ENCODE results near the gene CALML3. TPM values are rescaled to one million over a fixed set of nuclear protein-coding genes. Genes with fewer than 3 reads are reported as not detected.

CALML3 gene
- total RNA-seq, 2 experiments from 2014 or later = not detected

- no peaks in the 10 kb centered on the region for H3K79me2 ChIP-seq (ENCODE audit: insufficient read depth, low read depth, low read length)
- ChIA-PET CTCF (ENCODE audit: unreplicated experiment) (no interaction called here), POLR2A (no interaction called here)
- BruUV-seq (replicated peaks) = no TSS peak
- no peak overlapping the region for H3K4me2 ChIP-seq (ENCODE audit: low read length)
- no peaks in the 10 kb centered on the region for H3K9me2 ChIP-seq (ENCODE audit: insufficient read depth, low read length)
- no peaks in the 10 kb centered on the region for H3K4me1 ChIP-seq (ENCODE audit: insufficient read depth, low read length, poor library complexity, severe bottlenecking)
- no peak for DNase-seq (ENCODE audit: low spot score)
- H4K20me1 ChIP-seq (ENCODE audit: insufficient read depth, low read length) = no peaks in the 10 kb centered on the region
- intact Hi-C loops (cut with micrococcal nuclease; ENCODE audit: unreplicated experiment) = no loop called here
- no peaks in the 10 kb centered on the region for H3K36me3 ChIP-seq (ENCODE audit: insufficient read depth, low read length)
- no peak overlapping the region for H2AFZ ChIP-seq (ENCODE audit: low read length)
- no peak for TF ChIP-seq CTCF (conservative IDR thresholded peaks at IDR 0.05; ENCODE audit: low read length)
- TF ChIP-seq EZH2phosphoT487 (IDR thresholded peaks at IDR 0.05; ENCODE audit: borderline replicate concordance, low read depth, low read length) = no peak
- no peak overlapping the region for H3K4me3 ChIP-seq (ENCODE audit: low read depth, low read length, poor library complexity, severe bottlenecking)
- no peak overlapping the region for H3K27ac ChIP-seq (ENCODE audit: low read depth, low read length, poor library complexity, severe bottlenecking)
- no peaks in the 10 kb centered on the region for H3K9me3 ChIP-seq (ENCODE audit: low read length)
These were observed 20.4 kb upstream of the CALML3 start for GRCh38 chr10:5504146-5505072.

- no peaks in the 10 kb centered on the region for H4K20me1 ChIP-seq (ENCODE audit: insufficient read depth, low read length)
- ChIA-PET CTCF (ENCODE audit: unreplicated experiment) (no interaction called here), POLR2A (interaction anchor here (0.8 kb wide), 1 partner anchor 891 kb away, joined by 3 read pairs; no protein-coding TSS in a partner anchor)
- H3K36me3 ChIP-seq (ENCODE audit: insufficient read depth, low read length) = no peaks in the 10 kb centered on the region
- BruUV-seq (replicated peaks) = no TSS peak
- H3K4me3 ChIP-seq (ENCODE audit: low read depth, low read length, poor library complexity, severe bottlenecking) = no peak overlapping the region
- H3K79me2 ChIP-seq (ENCODE audit: insufficient read depth, low read depth, low read length) = no peaks in the 10 kb centered on the region
- H3K4me1 ChIP-seq (ENCODE audit: insufficient read depth, low read length, poor library complexity, severe bottlenecking) = no peaks in the 10 kb centered on the region
- no peaks in the 10 kb centered on the region for H3K9me2 ChIP-seq (ENCODE audit: insufficient read depth, low read length)
- no peak for DNase-seq (ENCODE audit: low spot score)
- H3K9me3 ChIP-seq (ENCODE audit: low read length) = no peaks in the 10 kb centered on the region
- H3K4me2 ChIP-seq (ENCODE audit: low read length) = no peak overlapping the region
- no peak overlapping the region for H2AFZ ChIP-seq (ENCODE audit: low read length)
- TF ChIP-seq CTCF (conservative IDR thresholded peaks at IDR 0.05; ENCODE audit: low read length) = no peak
- no peak for TF ChIP-seq EZH2phosphoT487 (IDR thresholded peaks at IDR 0.05; ENCODE audit: borderline replicate concordance, low read depth, low read length)
- intact Hi-C loops (cut with micrococcal nuclease; ENCODE audit: unreplicated experiment) = no loop called here
- H3K27ac ChIP-seq (ENCODE audit: low read depth, low read length, poor library complexity, severe bottlenecking) = no peak overlapping the region
These were observed 18.5 kb upstream of the CALML3 start for GRCh38 chr10:5506246-5506645.
